Activated CD4-positive, alpha-beta T cell treated with anti-CD3 and anti-CD28 coated beads for 1 hour (primary cell): ENCODE data around the gene PHF12.
"Not testable (repeated sequence)": the region's sequence is repeated elsewhere in the genome, so short reads cannot be mapped to it uniquely, and the experiment has no call there.

Experiments
- DNase-seq: peaks from one replicate; pipeline ENCODE4 v3.0.0-alpha.2; 2020

The PHF12 gene

DNA sequence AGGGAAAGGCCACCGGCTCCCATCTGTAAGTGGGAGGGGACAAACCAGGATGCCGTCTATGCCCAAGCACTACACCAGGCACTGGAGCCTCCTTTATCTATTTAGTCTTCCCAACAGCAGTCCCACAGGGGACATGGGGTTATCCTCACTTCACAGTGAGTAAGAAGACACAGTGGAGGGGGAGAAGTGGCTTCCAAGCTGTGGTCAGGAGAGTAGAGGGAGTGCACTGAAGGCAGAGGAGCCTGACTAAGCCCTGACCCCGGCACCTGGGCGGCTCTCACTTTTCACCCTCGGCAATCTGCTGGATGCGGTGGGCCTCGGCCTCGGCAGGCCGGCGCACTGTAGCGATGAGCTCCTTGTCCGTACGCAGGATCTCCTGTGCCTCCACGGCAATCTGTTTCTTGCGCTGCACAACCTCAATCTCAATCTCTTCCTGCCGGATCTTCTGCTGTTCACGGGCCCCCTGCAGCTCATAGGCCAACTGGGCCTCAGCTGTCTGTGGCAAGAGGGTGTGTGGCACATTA is 69.7 kb downstream of the PHF12 start:
- no peak for DNase-seq

DNA sequence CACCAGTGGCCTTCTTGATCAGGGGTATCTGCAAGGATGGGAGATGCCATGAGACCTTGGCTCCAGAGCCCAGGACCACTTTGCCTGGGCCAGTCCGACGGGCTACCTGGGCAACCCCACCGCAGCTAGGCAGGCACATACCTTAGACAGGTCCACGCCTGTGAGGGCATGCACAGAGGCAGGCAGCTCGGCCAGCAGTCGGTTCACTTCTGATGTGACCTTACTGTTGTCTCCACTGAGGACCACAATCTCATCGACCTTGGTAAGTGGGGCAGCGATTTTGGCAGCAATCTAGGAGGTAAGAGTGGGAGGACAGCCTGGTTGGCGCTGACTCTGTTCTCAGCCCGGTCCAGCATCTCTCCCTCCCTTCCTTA is 70.8 kb downstream of the PHF12 start:
- DNase-seq: no peak

DNA sequence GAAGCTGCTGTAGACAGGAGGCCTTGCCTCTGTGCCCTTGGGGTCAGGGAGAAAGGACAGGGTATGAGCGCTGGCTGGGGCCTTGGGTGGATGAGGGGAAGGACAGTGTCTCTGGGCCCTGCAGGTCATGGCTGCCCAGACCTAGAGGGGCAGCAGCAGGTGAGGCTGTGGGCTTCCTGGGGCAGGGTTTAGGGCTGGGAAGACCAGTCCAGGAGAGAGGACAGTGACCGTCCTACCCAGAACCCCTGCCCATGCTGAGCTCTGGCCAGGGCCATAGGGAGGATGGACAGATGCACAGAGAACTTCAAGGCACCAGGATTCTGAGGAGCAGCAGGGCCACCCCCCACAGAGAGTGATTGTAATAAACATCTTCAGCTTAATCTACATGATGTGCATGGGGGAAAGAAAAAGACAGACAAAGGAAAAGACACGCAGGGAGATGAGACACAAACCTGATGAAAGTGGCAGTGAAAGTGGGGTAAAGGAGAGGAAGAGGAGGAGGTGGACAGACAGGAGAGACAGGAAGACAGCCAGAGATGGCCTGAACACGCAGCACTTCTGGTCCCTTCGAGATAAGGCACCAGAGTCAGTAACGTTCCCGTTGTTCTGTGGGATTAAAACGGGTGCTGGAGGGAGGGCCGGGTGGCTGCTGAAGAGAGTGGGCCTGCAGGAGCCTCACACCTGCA is 71.3 kb downstream of the PHF12 start:
- DNase-seq: no peak

DNA sequence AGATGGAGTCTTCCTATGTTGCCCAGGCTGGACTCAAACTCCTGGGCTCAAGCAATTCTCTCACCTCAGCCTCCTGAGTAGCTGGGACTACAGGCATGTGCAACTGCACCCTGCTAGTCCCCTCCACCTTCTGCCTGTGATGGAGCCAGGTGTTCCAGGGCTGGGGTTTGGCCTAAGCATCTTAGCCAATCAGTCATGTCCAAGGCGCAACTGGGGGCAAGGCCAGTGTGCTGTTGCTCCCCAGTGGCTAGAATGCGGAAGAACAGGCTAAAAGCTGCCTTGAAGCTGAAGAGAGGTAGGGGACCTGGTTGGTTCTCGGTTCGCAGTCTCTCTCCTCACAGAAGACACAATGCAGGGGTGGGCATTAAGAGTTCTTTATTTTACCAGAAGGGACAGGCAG is 72.3 kb downstream of the PHF12 start:
- no peak for DNase-seq

DNA sequence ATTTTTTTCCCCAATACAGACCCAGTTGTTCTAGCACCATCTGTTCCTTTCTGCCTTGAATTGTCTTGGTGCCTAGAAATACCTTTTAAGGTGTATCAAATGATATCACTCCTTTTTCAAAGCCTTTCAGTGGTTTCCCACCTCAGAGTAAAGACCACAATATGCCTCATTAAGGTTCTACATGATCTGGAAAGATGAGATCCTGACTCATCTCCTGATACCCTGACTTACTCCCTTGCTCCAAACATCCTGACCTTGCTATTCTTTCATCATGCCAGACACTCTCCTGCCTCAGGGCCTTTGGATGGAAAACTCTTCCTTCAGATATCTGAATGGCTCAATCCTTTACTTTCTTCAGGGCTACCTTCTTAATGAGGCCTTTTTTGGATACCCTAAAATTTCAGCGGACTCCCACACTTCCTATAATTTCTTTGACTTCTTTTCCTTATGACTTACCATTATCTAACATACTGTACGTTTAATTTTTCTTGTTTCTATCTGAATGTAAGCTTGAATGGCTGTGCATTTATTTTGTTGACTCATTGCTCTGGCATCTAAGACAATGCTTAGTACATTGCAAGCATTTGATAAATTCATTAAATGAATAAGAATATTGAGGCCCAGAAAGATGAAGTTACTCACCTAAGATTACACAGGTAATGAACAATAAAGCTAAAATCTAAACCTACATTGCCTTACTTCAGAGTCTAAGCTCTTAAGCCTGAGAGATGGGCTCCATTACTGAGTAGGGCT is 73.0 kb downstream of the PHF12 start:
- no peak for DNase-seq

DNA sequence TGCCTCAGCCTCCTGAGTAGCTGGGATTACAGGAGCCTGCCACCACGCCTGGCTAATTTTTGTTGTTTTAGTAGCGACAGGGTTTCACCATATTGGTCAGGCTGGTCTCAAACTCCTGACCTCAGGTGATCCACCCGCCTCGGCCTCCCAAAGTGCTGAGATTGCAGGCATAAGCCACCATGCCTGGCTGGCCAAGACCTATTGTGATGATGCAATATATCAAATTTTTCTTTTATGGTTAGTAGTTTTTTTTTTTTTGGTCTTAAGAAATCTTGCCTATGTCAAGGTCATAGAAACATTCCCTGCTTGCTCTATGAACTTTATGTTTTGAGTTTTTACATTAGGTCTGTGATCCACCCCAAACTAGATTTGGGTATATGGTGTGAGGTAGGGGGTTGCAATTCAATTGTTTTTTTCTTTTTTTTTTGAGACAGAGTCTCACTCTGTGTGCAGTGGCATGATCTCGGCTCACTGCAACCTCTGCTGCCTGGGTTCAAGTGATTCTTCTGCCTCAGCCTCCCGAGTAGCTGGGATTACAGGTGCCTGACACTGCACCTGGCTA is 74.1 kb downstream of the PHF12 start:
- DNase-seq: not testable (repeated sequence)

DNA sequence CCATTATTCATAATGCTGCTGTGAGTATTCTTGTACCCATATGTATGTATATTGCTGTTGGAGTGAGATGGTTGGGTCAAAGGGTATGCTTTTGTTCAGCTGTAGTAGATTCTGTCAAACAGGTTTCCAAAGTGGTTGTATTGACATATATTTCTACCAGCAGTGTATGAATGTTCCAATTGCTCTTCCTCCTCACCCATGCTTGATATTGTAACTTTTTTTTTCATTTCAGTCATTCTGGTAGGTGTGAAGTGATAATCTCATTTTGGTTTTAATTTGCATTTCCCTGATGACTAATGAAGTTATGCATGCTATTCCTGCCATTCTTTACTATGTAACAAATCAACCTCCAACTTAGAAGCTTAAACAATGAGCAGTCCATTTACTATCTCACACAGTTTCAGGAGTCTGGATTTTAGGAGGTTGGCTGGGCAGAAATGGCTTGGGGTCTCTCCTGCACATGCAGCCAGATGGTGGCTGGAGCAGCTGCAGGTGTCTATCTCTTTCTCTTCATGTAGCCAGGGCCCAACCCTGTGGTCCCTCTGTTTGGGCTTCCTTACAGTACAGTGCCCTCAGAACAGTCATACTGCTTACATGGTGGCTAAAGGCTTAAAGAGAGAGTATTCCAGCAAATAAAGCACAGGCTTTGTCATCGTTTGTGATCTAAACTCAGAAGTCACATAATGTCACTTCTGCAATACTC is 75.3 kb downstream of the PHF12 start:
- DNase-seq: no peak

DNA sequence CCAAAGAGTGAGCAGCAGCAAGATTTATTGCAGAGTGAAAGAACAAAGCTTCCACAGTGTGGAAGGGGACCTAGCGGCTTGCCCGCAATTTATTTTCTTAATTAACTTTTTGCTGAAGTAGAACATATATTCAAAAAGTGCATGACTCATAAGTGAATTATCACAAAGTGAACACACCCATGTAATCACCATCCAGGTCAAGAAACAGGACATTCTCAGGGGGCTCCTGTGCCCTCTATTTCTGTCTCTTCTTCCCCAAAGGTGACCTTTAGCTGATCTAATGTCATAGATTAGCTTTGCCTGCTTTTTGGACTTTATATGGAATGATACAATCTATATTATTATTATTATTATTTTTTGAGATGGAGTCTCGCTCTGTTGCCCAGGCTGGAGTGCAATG is 76.6 kb downstream of the PHF12 start:
- DNase-seq: no peak

DNA sequence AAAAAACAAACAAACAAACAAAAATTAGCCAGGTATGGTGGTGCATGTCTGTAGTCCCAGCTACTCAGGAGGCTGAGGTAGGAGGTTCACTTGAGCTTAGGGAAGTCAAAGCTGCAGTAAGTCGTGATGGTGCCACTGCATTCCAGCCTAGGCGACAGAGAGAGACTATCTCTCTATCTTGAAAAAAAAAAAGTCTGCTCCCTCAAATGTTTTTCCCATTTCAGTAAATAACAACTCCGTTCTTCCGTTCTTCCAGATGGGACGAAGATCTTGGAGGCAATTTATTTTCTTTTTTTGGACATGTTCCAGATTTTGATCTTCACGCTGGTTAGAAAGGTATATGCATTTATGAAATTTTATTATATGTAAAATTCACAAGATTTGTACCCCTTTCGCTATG is 77.5 kb downstream of the PHF12 start:
- no peak for DNase-seq

DNA sequence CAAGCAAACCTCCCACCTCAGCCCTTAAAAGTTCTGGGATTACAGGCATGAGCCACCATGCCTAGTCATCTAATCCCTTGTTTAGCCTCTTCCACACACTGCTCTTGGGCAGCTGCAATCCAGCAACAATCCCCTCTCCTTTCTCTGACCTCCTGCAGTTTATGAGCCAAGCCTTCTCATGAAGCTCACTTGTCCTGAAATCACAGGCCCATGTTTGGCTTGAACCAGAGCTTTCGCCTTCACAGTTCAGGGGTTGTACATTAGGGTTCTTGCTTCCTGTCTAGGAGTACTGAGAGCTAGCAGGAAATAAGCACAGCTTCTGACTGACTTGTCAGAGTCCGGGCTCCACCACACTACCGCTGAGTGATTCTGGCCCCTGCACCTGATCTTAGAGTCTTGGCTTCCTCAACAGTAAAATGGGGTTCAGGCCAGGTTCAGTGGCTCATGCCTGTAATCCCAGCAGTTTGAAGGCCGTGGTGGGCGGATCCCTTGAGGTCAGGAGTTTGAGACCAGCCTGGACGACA is 80.2 kb downstream of the PHF12 start:
- DNase-seq: no peak

DNA sequence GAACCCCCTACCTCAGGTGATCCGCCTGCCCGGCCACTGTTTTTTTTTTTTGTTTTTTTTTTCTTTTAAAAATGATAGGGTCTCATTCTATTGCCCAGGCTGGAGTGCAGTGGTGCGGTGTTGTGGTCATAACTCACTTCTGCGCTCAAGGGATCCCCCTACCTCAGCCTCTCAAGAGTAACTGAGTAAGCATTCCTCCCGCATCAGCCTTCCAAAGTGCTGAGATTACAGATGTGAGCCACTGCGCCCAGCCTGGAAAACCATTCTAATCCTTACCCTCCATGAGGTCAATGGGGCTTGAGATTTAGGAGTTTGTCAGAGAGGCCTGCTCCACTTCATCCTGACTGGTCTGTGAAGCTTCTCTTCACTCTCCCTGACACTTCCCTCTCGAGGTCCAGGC is 84.0 kb downstream of the PHF12 start:
- no peak for DNase-seq

DNA sequence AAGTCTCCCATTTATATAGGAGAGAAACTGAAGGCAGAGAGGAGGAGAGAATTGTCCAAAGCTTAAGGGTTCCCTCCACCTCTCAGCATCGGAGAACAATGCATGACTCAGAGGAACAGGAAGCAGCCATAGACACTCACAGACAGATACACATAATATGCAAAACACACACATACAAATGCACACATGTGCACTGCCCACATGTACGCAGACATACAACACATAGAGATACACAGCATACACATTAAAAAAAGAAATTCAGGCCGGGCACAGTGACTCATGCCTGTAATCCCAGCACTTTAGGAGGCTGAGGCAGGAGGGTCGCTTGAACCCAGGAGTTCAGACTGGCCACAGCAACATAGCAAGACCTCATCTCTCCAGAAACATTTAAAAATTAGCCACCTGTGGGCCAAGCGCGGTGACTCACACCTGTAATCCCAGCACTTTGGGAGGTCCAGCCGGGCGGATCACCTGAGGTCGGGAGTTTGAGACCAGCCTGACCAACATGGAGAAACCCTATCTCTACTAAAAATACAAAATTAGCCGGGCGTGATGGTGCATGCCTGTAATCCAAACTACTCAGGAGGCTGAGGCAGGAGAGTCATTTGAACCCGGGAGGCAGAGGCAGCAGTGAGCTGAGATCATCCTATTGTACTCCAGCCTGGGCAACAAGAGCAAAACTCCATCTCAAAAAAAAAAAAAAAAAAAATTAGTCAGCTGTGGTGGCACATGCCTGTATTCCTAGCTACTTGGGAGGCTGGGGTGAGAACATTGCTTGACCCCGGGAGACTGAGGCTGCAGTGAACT is 85.2 kb downstream of the PHF12 start:
- no peak for DNase-seq

DNA sequence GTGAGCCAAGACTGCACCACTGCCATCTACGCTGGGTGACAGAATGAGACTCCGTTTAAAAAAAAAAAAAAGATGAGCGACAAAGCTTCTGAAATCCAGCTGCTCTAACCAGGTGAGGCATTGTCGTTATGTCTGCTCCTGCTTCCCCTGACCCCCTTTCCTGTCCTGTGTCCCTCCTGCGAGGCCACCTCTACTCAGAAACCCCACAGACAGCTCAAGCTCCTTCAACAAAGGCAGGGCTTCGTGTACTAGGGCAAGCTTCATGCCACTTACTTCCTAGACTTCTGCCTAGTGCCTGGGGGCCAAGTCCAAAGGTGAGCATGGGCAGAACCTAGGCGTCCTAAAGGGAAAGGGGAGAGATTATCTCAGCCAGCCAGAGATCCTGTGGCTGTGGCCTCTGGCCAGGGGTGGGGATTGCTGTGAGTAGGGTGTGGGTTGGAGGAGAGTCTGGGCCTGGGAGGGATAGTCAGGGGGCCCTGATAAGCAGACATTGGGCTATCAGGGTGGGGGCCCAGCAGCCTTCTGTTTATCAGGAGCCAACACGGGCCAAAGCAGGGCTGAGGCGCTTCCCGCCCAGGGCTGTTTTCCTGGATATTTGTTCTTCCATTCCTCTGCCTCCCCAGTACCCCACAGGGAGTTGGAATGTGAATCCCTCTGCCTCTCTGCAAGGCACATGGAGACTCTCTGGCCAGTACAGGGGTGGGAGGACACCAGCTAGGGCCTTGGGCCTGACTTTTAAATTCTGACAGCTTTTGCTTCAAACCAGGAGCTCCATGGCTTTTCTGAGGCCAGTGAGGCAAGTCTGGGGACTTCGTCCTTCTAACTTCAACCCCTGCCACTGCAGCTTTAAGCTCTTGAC is 86.1 kb downstream of the PHF12 start:
- no peak for DNase-seq

DNA sequence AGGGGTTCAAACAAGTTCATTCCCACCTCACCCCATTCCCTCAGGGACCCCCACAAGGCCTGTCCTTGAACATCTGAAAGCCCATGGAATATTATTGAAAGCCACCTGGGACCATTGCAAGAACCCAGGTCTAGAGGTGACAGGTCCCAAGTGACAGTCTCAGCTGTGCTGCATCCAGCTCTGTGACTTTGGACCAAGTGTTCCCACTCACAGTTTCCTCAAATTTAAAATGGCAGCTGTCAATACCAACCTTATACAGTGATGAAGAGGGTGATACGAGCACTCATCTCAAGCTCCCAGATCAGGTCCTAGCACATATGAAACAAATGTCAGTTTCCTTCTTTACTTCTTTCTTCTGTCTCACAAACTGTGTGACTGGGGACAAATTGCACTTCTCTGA is 87.4 kb downstream of the PHF12 start:
- DNase-seq: no peak

DNA sequence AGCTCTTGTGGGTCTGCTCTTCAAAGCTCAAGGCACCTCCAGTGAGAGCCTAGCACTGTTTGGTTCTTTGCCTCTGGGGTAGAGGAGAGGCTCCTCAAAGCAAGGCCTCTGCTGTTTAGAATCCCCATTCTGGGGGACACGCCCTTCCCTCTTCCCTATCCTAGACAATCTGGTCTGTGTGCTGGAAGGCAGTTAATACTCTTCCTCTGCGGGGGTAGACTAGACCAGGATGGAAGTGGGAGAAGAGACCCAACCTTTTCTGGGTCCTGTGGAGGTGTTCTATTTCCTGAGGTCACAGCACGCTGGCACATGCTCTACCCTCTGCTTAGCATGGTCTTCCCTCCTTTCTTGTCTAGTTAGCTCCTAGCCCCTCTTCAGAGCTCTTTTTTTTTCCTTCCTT is 88.8 kb downstream of the PHF12 start:
- no peak for DNase-seq

DNA sequence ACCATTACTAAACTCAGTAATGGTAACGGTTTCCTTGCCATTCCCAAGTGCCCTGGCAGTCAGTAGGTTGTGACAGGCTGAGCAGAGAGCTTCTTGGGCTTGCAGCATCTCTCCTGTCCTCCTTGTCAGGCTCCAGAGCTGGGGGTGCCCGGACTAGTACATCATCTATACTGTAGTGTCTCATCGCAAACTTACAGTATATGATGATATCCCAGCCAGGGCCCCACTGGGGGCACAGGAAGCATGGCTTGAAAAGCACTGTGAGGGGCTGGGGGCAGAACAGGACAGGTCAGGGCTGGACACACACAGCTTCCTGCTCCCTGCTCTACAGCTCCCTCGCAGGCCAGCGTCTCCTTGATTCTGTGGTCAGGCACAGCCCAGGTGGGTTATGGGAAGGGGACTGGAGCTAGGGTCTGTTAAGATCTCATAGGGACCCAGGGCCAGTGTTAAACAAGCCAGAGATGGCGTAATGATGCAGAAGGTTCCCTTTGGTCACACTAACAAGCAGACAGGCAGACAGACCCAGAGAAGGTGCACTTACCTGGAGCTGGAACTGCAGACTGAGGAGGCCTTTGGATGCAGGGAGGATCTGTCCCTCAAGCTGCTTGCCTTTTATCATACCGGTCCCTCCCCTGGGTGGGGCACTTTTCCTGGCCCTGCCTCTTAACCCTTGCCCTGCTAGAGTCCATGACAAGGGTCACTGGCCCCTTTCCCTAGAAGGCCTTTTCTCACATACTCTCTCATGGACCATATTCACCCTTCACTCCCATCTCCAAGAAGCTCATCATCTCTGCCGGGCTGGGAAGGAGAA is 89.7 kb downstream of the PHF12 start:
- DNase-seq: no peak

DNA sequence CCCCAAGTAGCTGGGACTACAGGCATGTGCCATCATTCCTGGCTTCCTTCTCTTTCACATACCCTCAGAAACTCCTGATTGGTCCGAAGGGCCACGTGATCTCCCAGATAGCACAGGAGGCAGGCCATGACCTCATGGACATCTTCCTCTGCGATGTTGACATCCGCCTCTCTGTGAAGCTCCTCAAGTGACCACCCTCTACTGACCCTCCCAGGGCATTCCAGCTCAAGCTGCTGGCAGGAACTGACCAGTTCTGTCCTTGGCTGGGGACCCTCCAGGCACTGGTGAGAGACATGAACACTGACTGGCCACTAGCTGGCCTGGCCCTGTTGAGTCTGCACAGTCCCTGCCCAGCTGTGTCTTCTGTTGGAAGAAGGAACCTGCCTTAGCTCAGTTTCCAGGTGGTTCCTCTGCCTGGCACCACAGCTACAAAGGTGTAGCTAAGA is 90.9 kb downstream of the PHF12 start:
- DNase-seq: no peak

DNA sequence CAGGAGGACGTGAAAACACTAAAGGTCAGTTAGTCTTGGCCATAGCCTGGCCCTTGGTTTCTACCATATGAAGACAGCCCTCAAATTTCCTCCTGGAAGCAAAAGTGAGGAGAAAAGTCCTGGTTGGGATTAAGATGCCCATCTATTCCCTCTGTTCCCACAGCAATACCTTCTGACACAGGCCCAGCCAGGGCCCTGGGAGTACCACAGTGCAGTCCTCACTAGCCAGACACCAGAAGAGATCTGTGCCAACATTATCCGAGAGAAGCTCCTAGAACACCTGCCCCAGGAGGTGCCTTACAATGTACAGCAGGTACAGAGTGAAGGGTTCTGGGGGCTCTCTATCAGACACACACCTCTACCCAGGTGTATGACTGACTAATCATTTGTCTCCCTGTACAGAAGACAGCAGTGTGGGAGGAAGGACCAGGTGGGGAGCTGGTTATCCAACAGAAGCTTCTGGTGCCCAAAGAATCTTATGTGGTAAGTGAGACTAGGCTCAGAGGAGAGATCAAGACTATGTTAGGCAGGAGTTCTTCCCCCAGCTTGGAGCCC is 92.4 kb downstream of the PHF12 start:
- DNase-seq: no peak

DNA sequence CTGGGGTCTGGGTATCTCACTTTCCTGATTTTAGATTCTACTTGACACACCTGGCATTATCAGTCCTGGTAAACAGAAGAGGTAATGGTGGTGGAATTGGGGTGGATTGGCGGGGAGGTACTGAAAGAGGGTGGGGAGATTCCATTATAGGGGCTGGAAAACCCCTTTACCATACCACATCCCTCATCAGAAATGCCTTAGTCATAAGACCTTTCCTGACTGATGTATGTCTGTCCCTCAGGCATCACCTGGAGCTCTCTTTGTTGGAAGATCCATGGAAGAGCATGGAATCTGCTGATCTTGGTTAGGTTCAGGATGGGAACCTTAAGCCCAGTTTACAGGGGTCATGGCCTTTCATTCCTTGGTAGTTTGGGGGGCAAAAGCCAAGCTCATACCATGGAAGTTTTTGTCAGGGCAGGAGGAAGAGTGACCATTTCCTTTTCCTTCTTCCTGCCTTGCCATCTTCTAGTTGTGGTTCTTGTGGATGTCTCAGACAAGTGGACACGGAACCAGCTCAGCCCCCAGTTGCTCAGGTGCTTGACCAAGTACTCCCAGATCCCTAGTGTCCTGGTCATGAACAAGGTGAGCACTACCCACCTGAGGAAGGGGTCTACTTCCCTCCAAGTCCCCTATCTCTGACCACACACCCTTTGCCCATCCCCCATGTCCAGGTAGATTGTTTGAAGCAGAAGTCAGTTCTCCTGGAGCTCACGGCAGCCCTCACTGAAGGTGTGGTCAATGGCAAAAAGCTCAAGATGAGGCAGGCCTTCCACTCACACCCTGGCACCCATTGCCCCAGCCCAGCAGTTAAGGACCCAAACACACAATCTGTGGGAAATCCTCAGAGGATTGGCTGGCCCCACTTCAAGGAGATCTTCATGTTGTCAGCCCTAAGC is 93.2 kb downstream of the PHF12 start:
- no peak for DNase-seq
